ENCODE data around the gene CDH16. TPM values are rescaled to one million over a fixed set of nuclear protein-coding genes. Genes with fewer than 3 reads are reported as not detected.

CDH16 gene
- total and polyA plus RNA-seq, 8 donors: not detected

DNA sequence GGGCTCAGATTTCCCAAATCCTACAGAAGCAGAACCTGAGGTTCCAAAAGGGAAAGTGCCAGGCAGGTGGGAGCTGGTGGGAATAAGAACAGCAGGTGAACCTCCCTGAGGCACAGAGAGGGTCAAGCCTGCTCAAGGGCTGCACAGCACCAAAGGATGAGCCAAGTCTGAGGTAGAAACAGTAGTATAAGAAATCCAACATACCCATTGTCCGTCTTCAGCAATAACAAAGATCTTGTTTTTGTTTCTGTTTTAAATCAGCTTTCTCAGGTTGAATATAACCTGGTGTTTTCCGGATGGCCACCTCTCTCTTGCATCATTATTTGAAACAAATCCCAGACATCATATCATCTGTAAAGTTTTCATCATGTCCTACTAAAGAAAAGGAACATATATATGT lies 31.8 kb upstream of the CDH16 start:
- no peak for TF ChIP-seq CTCF (IDR thresholded peaks at IDR 0.05)
- Histone ChIP-seq H3K4me1 (peaks cover 0 to 5% (median 0%) of the 10 kb centered on the region in 3 donors), H3K36me3 (no peaks in the 10 kb centered on the region), H3K27me3 (no peaks in the 10 kb centered on the region), H3K27ac (no peak overlapping the region), H3K4me3 (no peak overlapping the region), H3K9me3 (no peaks in the 10 kb centered on the region)
- intact Hi-C loops (cut with DNase I): loop anchor here in 1 of 3 donors (10.0 kb wide), 1 partner anchor 46 kb away; no protein-coding TSS in a partner anchor
- no peak for DNase-seq
- FAIRE-seq: no peak
- WGBS, 2 donors: 63 to 83% methylated on average over 2 of the region's 2 CpGs
- ATAC-seq: no peak

DNA sequence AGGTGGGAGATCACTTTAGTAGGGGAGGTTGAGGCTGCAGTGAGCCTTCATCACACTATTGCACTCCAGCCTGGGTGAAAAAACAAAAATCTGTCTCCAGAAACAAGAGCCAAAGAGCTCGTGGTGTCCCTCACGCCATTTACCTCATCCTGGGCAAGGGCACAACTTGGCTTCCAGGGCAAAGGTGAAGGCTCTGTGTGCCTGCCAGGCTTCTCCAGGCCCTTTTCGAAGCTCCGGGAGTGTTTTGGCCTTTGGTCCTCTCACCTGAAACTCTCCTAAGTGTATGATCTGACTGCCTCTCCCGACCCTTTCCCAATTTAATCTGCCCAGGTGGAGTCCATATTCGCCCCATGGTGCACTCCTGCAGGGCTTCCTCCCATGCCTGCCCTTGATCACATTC lies 30.8 kb upstream of the CDH16 start:
- Histone ChIP-seq H3K4me3 (no peak overlapping the region), H3K36me3 (no peaks in the 10 kb centered on the region), H3K27ac (no peak overlapping the region), H3K4me1 (peaks cover 0 to 5% (median 0%) of the 10 kb centered on the region in 3 donors), H3K9me3 (no peaks in the 10 kb centered on the region), H3K27me3 (no peaks in the 10 kb centered on the region)
- 66 to 76% methylated on average over 6 of the region's 6 CpGs for WGBS, 2 donors
- FAIRE-seq: no peak
- no peak for ATAC-seq
- peak in 1 of 6 donors; percentile 13 for DNase-seq
- TF ChIP-seq CTCF (IDR thresholded peaks at IDR 0.05): no peak
- intact Hi-C loops (cut with DNase I): no loop called here

DNA sequence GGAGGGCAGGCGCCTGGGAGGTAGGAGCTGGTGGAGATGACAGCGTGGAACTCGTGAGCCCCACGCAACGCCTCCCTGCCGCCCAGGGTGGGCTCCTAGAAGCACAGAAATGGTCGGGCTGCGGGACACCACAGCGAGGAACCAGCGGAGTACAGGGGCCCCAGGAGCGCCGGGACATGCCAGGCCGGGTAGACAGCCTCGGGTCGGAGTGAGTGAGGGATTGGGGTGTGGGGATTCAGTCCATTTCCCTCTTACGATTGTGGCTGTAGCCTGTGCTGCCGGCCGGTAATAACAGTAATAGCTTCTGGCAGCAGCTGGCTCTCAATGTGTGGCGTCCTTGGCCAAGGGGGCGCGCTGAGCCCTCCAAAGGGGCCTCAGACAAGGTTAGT lies 30.1 kb upstream of the CDH16 start:
- peak in 1 of 4 donors; percentile 2 for ATAC-seq
- H3K27ac ChIP-seq: no peak overlapping the region
- DNase-seq: no peak
- intact Hi-C loops (cut with DNase I): no loop called here
- H3K36me3 ChIP-seq: no peaks in the 10 kb centered on the region
- 33 to 43% methylated on average over 19 to 21 of the region's 21 CpGs for WGBS, 2 donors
- H3K4me1 ChIP-seq: peaks cover 0 to 5% (median 0%) of the 10 kb centered on the region in 3 donors
- H3K9me3 ChIP-seq: no peaks in the 10 kb centered on the region
- no peaks in the 10 kb centered on the region for H3K27me3 ChIP-seq
- no peak for FAIRE-seq
- no peak for TF ChIP-seq CTCF (IDR thresholded peaks at IDR 0.05)
- peak overlapping the region in 2 of 4 donors; percentile 40 to 52 for H3K4me3 ChIP-seq

- intact Hi-C loops (cut with DNase I): no loop called here
- 2% methylated on average over 44 of the region's 44 CpGs for WGBS, 2 donors
- no peak for TF ChIP-seq CTCF (IDR thresholded peaks at IDR 0.05)
- H3K36me3 ChIP-seq: peaks cover 0 to 4% (median 0%) of the 10 kb centered on the region in 3 donors
- H3K9me3 ChIP-seq: no peaks in the 10 kb centered on the region
- H3K4me1 ChIP-seq: peaks cover 0 to 5% (median 0%) of the 10 kb centered on the region in 3 donors
- DNase-seq: peak in 2 of 6 donors; percentile 72 to 86
- peak overlapping the region; percentile 15 to 52 (median 36) for H3K4me3 ChIP-seq
- ATAC-seq: peak; percentile 28 to 43 (median 42)
- no peaks in the 10 kb centered on the region for H3K27me3 ChIP-seq
- no peak overlapping the region for H3K27ac ChIP-seq
- FAIRE-seq: no peak
Observed at GRCh38 chr16:66948134-66948836, 29.6 kb upstream of the CDH16 start.
